Measurements from ENCODE around the gene PES1.
"Not testable (repeated sequence)": the region's sequence is repeated elsewhere in the genome, so short reads cannot be mapped to it uniquely, and the experiment has no call there.

The PES1 gene

DNA sequence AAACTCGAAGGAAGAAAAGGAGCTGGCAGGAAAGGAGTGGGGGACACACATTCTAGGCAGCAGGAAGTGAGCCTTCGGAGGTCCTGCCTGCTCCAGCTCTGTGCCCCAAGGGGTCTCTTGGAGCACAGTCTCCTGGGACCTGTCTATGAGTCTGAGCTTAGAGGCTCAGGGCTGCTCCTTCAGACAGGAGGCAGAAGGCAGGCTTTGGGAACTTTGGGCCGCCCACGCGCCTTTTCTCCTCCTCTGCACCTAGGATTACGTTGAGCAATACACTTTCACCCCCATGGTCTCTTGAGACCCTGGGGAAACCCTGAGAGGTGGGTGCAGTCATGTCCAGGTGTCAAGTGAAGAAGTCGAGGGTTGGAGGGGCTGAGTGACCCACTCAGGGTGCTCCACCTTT lies 16.2 kb upstream of the PES1 start:
- no peak for DNase-seq (ENCODE audit: low spot score)

DNA sequence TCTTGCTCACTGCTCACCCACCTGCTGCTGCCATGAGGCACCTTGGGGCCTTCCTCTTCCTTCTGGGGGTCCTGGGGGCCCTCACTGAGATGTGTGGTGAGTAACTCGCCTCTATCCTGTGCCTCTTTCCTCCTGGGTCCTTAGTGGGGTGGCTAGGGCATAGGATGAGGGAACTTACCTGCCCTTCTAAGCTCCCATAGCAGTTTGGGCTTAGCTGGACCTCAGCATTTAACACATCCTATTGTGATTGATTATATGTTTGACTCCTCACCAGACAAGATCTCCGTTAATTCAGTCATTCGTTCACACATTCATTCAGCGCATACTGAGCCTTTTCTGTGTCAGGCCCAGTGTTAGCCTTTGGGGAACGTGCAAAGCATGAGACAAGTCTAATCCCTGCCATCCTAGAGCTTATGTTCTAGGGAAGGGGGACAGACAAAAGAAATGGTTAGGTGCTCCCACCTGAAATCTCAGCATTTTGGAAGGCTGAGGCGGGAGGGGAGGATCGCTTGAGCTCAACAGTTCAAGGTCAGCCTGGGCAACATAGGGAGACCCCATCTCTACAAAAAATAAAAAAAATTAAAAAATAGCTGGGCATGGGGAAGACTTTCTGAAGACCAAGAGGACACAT lies 15.7 kb upstream of the PES1 start:
- no peak for DNase-seq (ENCODE audit: low spot score)

GRCh38 chr22:30606455-30607299 lies 15.0 kb upstream of the PES1 start, which contains the start of gene TCN2:
Gene TCN2, plus strand, starts transcription at chr22:30607174. Its CDS starts 158 bp downstream, at chr22:30607332.
- DNase-seq (ENCODE audit: low spot score): peak; percentile 74

GRCh38 chr22:30605449-30606110 lies 13.9 kb upstream of the PES1 start:
- DNase-seq (ENCODE audit: low spot score): no peak

DNA sequence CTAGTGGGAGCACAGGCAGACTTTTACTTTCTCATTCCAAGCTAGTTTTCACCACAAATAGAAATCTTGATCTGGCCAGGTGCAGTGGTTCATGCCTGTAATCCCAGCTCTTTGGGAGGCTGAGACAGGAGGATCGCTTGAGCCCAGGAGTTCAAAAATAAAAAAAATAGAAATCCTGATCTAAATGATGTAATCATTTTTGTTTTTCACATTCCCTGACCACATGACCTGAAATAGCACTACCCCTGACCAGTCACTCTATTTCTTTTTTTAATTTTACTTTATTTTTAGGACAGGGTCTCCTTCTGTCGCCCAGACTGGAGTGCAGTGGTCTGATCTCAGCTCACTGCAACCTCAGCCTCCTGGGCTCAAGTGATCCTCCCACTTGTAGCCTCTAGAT lies 13.0 kb upstream of the PES1 start:
- no peak for DNase-seq (ENCODE audit: low spot score)

DNA sequence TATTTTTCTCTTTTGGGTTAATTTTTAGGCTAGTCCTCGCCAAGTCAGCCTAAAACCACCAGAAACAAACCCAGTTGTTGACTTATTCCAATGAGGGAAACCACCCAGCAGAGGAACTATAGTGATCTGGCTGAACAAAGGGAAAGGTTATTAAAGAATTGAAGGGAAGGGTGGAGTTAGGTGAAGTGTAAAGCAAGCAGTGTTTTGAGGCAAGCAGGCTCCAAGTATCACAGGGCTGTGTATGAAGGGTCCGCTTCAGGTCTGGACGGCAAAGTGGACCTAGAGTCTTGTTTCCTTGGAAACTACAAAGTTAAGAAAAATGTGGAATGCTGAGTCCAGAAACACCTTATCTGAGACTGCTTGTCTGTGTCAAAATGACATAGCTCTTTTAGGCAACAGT lies 12.1 kb upstream of the PES1 start:
- DNase-seq (ENCODE audit: low spot score): no peak

GRCh38 chr22:30602049-30602448 lies 10.3 kb upstream of the PES1 start:
- DNase-seq (ENCODE audit: low spot score): no peak

- no peak for DNase-seq (ENCODE audit: low spot score)
These were observed 9.8 kb upstream of the PES1 start for GRCh38 chr22:30601464-30601863.

DNA sequence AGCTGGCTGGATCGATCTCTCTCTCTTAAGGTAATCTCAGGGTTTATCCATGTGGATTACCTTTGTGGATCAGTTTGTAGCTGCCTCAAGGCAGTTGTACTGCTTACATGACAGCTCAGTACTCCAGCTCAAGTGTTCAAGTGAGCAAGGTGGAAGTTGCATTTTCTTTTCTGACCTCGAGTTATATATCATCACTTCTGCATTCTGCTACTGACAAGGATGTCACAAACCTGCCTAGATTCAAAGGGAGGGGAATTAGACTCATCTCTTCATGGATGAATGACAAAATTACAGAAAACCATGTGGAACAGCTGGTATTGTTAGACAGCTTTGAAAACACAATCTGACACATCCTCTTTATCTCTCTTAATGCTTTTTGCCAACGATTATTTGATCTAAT lies 9.2 kb upstream of the PES1 start:
- no peak for DNase-seq (ENCODE audit: low spot score)

- no peak for DNase-seq (ENCODE audit: low spot score)
These were observed 7.3 kb upstream of the PES1 start for GRCh38 chr22:30598986-30599385.

- no peak for DNase-seq (ENCODE audit: low spot score)
These were observed 5.2 kb upstream of the PES1 start for GRCh38 chr22:30596886-30597285.

- DNase-seq (ENCODE audit: low spot score): no peak
These were observed 4.5 kb upstream of the PES1 start for GRCh38 chr22:30596199-30596598.

DNA sequence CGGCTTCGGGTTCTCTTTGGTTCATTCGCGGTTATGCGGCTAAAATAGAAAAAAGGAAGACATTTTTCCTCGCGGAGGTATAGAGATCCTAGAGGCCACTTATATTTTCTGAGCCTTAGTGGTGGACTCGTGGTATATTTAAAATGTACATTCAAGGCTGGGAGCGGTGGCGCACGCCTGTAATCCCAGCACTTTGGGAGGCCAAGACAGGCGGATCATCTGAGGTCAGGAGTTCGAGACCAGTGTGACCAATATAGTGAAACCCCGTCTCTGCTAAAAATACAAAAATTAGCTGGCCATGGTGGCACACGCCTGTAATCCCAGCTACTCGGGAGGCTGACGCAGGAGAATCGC lies 627 bp upstream of the PES1 start:
- DNase-seq (ENCODE audit: low spot score): not testable (repeated sequence)

DNA sequence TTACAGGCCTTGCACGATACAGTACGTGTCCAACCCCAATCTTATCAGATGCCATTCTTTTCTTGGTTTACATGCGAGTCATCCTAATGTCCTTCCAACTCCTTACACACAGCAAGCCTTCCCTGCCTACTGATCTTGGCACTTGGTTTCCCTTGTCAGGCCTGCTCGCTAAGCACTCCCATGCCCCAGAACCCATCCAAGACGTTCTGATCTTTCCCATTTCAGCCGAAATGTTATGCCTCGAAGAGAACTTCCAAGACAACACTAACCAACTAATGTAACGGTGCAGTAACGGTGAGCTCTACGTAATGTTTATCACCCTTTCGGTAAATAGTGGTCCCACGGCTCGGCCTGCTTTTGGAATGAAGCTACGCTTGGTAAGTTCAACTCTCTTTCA lies 521 bp downstream of the PES1 start:
- DNase-seq (ENCODE audit: low spot score): no peak

DNA sequence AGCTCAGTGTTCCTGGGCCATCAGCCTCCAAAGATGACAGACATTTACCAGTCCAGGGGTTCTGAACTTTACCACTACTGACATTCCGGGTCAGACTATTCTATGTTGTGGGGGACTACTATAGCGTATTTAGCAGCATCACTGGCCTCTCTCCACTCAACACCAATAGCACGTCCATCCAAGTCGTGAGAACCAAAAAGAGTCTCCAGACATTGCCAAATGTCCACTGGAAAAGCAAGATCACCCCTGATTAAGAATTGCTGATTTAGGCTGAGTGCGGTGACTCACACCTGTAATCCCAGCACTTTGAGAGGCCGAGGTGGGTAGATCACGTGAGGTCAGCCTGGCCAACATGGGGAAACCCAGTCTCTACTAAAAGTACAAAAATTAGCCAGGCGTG lies 5.3 kb downstream of the PES1 start:
- no peak for DNase-seq (ENCODE audit: low spot score)

DNA sequence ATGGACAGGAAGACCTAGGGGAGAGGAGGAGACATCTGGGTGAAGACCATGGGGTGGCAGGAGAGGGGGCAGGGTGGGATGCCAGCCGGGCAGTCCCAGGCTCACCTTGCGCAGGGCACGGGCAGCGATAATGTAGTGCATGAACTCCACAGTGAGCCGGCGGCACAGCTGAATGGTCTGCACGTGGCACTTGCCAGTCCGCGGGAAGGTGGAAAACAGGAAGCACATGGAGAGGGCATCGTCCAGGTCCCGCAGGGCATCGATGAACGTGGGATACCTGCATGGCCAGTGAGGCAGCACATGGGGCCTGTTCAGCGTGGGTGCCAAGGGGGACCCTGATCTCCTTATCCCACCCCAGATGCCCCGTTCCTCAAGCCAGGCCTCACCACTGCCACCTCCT lies 7.3 kb downstream of the PES1 start:
- DNase-seq (ENCODE audit: low spot score): no peak

- peak; percentile 70 for DNase-seq (ENCODE audit: low spot score)
These were observed 8.7 kb downstream of the PES1 start for GRCh38 chr22:30582788-30583545.

DNA sequence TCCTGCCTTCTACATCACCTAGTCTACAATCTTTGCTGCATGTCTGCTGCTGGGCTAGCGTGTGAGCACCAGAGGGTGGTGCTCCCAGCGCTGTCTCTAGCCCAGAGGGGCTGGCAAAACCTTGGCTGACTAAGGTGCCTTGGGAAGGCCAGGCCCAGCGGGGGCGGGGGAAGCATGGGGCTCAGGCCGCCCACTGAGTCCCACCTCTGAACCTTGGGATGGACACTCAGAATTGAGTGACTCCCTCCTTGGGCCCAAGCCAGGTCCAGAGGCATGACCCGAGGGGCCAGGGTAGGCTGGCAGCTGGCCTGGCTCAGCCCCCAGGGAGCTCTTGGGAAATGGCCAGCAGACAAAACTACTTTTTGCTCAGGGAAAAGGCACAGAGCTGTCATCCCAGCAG lies 9.7 kb downstream of the PES1 start:
- DNase-seq (ENCODE audit: low spot score): no peak

DNA sequence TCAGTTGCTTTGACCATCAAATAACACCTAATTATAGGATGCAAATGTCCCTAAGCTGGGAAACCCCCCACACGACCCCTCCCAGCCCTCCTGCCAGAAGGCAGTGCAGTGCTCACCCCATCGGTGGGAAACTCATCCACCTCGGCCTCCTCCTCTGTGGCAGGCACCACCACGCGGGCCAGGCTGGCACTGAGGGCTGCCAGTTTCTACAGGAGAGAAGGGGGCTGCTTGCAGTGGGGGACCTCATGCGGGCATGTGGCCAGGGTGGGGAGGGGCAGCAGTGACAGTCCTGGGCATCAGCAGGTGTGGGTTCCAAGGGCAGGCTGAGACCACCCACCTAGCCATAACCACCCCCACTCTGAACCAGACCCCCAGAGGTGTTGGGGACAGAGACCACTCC lies 10.8 kb downstream of the PES1 start:
- no peak for DNase-seq (ENCODE audit: low spot score)

DNA sequence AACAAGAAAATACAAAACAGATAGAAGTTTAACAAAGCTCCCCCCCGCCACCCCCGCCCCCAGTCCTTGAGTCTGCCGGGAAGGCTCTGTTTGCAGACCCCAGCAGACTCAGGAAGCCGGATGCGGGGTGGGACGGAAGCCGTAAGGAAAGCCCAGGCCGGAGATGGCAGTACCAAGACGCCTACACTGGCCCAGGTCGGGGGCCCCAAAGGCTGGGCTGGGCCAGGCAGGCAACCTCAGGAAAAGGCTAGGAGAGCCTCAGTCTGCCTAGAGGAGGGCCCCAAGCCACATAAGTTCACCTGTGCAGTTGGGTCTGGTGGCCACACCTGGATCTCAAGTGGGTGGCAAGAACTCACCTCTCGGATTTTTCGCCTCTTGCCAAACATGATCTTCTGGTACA lies 13.2 kb downstream of the PES1 start:
- no peak for DNase-seq (ENCODE audit: low spot score)

GRCh38 chr22:30575859-30576258 lies 15.9 kb downstream of the PES1 start:
- no peak for DNase-seq (ENCODE audit: low spot score)

- DNase-seq (ENCODE audit: low spot score): peak; percentile 79
These were observed 16.6 kb downstream of the PES1 start for GRCh38 chr22:30574997-30575671.
